ENCODE data around the gene CRIM1.

CRIM1 gene

DNA sequence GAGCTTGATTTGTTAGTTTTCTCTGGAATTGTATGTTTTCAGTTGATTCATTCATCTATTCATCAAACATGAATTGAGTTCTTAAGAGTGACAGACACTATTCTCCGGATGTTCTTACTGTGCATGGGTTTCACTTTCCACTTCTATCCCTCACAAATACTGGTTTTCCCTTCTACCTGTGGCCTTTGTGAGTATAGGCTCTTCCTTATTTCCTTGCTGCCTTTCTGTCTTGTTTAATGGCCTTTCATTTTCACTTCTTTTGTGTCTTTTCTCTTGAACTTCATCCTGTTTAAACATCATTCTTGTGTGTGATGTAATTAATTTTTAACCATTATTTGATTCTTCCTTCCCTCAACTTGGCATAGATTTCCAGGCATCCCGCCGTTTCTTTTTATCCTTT, 90.7 kb downstream of the CRIM1 start:
- Histone ChIP-seq H3K27me3 (ENCODE audit: insufficient read depth, low read length, poor library complexity, severe bottlenecking) (no peaks in the 10 kb centered on the region), H3K4me1 (ENCODE audit: insufficient read depth, low read length, poor library complexity, severe bottlenecking) (peaks cover 11% of the 10 kb centered on the region), H3K36me3 (ENCODE audit: insufficient read depth, low read length) (no peaks in the 10 kb centered on the region), H3K4me2 (ENCODE audit: low read depth, low read length, poor library complexity, severe bottlenecking) (no peak overlapping the region), H4K20me1 (ENCODE audit: insufficient read depth, low read length, poor library complexity, severe bottlenecking) (no peaks in the 10 kb centered on the region), H2AFZ (ENCODE audit: low read length) (no peak overlapping the region), H3K9me2 (replicated peaks; ENCODE audit: low read depth, low read length) (no peaks in the 10 kb centered on the region), H3K79me2 (ENCODE audit: insufficient read depth, low read length) (no peaks in the 10 kb centered on the region), H3K9me3 (ENCODE audit: insufficient read depth, low read depth, low read length) (no peaks in the 10 kb centered on the region), H3K9ac (ENCODE audit: low read depth, low read length, poor library complexity, severe bottlenecking) (no peak overlapping the region), H3K4me3 (ENCODE audit: low read length, poor library complexity, severe bottlenecking) (no peak overlapping the region), H3F3A (ENCODE audit: low read depth) (no peaks in the 10 kb centered on the region)
- TF ChIP-seq, protein P1, sequence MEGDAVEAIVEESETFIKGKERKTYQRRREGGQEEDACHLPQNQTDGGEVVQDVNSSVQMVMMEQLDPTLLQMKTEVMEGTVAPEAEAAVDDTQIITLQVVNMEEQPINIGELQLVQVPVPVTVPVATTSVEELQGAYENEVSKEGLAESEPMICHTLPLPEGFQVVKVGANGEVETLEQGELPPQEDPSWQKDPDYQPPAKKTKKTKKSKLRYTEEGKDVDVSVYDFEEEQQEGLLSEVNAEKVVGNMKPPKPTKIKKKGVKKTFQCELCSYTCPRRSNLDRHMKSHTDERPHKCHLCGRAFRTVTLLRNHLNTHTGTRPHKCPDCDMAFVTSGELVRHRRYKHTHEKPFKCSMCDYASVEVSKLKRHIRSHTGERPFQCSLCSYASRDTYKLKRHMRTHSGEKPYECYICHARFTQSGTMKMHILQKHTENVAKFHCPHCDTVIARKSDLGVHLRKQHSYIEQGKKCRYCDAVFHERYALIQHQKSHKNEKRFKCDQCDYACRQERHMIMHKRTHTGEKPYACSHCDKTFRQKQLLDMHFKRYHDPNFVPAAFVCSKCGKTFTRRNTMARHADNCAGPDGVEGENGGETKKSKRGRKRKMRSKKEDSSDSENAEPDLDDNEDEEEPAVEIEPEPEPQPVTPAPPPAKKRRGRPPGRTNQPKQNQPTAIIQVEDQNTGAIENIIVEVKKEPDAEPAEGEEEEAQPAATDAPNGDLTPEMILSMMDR (conservative IDR thresholded peaks at IDR 0.05; ENCODE audit: low read length) = no peak
- TF ChIP-seq EZH2phosphoT487 (IDR thresholded peaks at IDR 0.05; ENCODE audit: borderline replicate concordance) = no peak

DNA sequence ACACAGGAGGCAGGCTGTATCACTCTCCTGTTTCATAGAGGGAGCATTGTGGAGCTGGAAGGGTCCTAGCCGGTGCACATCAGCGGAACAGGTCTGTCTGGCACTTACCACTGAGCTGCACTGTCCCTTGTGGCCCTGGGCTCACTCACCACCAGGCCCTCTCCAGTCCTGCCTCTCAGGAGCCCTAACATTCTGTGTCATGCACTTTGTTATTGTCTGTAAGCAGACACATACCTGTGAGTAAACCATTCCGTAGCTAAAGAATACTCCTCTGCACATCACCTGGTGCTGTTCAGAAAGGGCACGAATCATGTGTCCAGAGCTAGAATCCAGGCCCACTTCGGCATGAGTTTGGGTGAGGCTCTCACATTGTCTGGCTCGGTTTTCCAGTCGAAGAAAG, 93.6 kb downstream of the CRIM1 start:
- no peaks in the 10 kb centered on the region for H3K9me2 ChIP-seq (replicated peaks; ENCODE audit: low read depth, low read length)
- no peaks in the 10 kb centered on the region for H3K36me3 ChIP-seq (ENCODE audit: insufficient read depth, low read length)
- H3K4me1 ChIP-seq (ENCODE audit: insufficient read depth, low read length, poor library complexity, severe bottlenecking) = no peaks in the 10 kb centered on the region
- no peak overlapping the region for H3K9ac ChIP-seq (ENCODE audit: low read depth, low read length, poor library complexity, severe bottlenecking)
- H3K79me2 ChIP-seq (ENCODE audit: insufficient read depth, low read length) = no peaks in the 10 kb centered on the region
- H3K4me3 ChIP-seq (ENCODE audit: low read length, poor library complexity, severe bottlenecking) = no peak overlapping the region
- H3K27me3 ChIP-seq (ENCODE audit: insufficient read depth, low read length, poor library complexity, severe bottlenecking) = no peaks in the 10 kb centered on the region
- no peaks in the 10 kb centered on the region for H3F3A ChIP-seq (ENCODE audit: low read depth)
- no peak for TF ChIP-seq EZH2phosphoT487 (IDR thresholded peaks at IDR 0.05; ENCODE audit: borderline replicate concordance)
- TF ChIP-seq, protein P1 (conservative IDR thresholded peaks at IDR 0.05; ENCODE audit: low read length) = no peak
- no peaks in the 10 kb centered on the region for H3K9me3 ChIP-seq (ENCODE audit: insufficient read depth, low read depth, low read length)
- H2AFZ ChIP-seq (ENCODE audit: low read length) = no peak overlapping the region
- no peaks in the 10 kb centered on the region for H4K20me1 ChIP-seq (ENCODE audit: insufficient read depth, low read length, poor library complexity, severe bottlenecking)
- H3K4me2 ChIP-seq (ENCODE audit: low read depth, low read length, poor library complexity, severe bottlenecking) = no peak overlapping the region

DNA sequence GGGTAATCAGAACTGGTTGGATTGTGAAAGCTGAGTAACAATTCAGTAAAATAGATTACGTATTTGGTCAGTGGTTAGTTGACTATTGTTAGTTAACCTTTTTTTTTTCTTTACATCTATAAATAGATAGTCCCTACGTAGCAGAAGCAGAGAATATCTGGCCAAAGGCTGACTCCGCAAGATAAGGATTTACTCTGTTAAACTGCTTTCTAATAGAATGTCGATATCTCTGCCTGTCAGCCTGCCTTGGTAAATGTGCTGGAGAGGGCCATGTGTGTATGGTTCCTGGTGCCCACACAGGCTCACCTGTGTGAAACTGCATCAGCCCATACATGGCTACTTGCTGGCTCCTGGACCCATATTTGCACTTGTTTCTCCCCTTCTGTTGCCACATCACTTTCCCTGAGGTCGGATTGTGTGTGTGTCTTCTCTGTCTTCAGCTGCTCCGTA, 94.4 kb downstream of the CRIM1 start:
- Histone ChIP-seq H3F3A (ENCODE audit: low read depth) (no peaks in the 10 kb centered on the region), H3K9me3 (ENCODE audit: insufficient read depth, low read depth, low read length) (no peaks in the 10 kb centered on the region), H4K20me1 (ENCODE audit: insufficient read depth, low read length, poor library complexity, severe bottlenecking) (no peaks in the 10 kb centered on the region), H3K4me3 (ENCODE audit: low read length, poor library complexity, severe bottlenecking) (no peak overlapping the region), H2AFZ (ENCODE audit: low read length) (no peak overlapping the region), H3K27me3 (ENCODE audit: insufficient read depth, low read length, poor library complexity, severe bottlenecking) (no peaks in the 10 kb centered on the region), H3K9me2 (replicated peaks; ENCODE audit: low read depth, low read length) (no peaks in the 10 kb centered on the region), H3K4me1 (ENCODE audit: insufficient read depth, low read length, poor library complexity, severe bottlenecking) (no peaks in the 10 kb centered on the region), H3K4me2 (ENCODE audit: low read depth, low read length, poor library complexity, severe bottlenecking) (no peak overlapping the region), H3K9ac (ENCODE audit: low read depth, low read length, poor library complexity, severe bottlenecking) (no peak overlapping the region), H3K36me3 (ENCODE audit: insufficient read depth, low read length) (no peaks in the 10 kb centered on the region), H3K79me2 (ENCODE audit: insufficient read depth, low read length) (no peaks in the 10 kb centered on the region)
- no peak for TF ChIP-seq EZH2phosphoT487 (IDR thresholded peaks at IDR 0.05; ENCODE audit: borderline replicate concordance)
- TF ChIP-seq, protein P1 (conservative IDR thresholded peaks at IDR 0.05; ENCODE audit: low read length) = no peak

Measured in Loucy (cell line).